Neuronal stem cell (in vitro differentiated cells): ENCODE results near the gene PPP2CA.

Source experiments
- DNase-seq: peaks from one replicate; pipeline ENCODE4 v3.0.0-alpha.2; 2013; ENCODE audit warnings: low spot score
- H2AFZ ChIP-seq: one replicate; pipeline ENCODE4 v1.6.1; 2013; ENCODE audit warnings: mild to moderate bottlenecking, low read length, inconsistent platforms
- H2AK5ac ChIP-seq: 2 replicates; pipeline ENCODE4 v1.6.1; 2013; ENCODE audit warnings: low read depth, mild to moderate bottlenecking, inconsistent platforms, low read length, moderate library complexity, mixed read lengths
- H2BK120ac ChIP-seq: 2 replicates; pipeline ENCODE4 v1.6.1; 2013; ENCODE audit warnings: low read depth, mild to moderate bottlenecking, inconsistent platforms, low read length, moderate library complexity, mixed read lengths
- H2BK12ac ChIP-seq: one replicate; pipeline ENCODE4 v1.6.1; 2013; ENCODE audit warnings: low read length, inconsistent platforms
- H2BK15ac ChIP-seq: 2 replicates; pipeline ENCODE4 v1.6.1; 2013; ENCODE audit warnings: mild to moderate bottlenecking, low read length, inconsistent platforms, mixed read lengths
- H2BK5ac ChIP-seq: one replicate; pipeline ENCODE4 v1.6.1; 2013; ENCODE audit warnings: inconsistent platforms, mild to moderate bottlenecking, low read length, moderate library complexity
- H3K14ac ChIP-seq: one replicate; pipeline ENCODE4 v1.6.1; 2013; ENCODE audit warnings: low read length, inconsistent platforms
- H3K18ac ChIP-seq: 2 replicates; pipeline ENCODE4 v1.6.1; 2013; ENCODE audit warnings: low read length, inconsistent platforms
- H3K23ac ChIP-seq: 2 replicates; pipeline ENCODE4 v1.6.1; 2013; ENCODE audit warnings: low read depth, mild to moderate bottlenecking, mixed read lengths, low read length, inconsistent platforms; ENCODE audit not compliant: poor library complexity
- H3K27ac ChIP-seq: replicated peaks from 3 replicates; pipeline ENCODE4 v1.5.1; 2013; ENCODE audit warnings: low read length, inconsistent platforms
- H3K27me3 ChIP-seq, 3 experiments: 2 replicates each; pipeline ENCODE4 v1.6.1; 2013; ENCODE audit warnings: low read length in 3 of 3, mild to moderate bottlenecking in 2 of 3, inconsistent platforms in 1 of 3, low read depth in 1 of 3, mixed read lengths in 1 of 3, moderate library complexity in 1 of 3; ENCODE audit not compliant: control insufficient read depth in 3 of 3, insufficient read depth in 3 of 3
- H3K36me3 ChIP-seq, 2 donors: replicated peaks in 1 of 2; 2 replicates each; pipeline ENCODE4 v1.6.1; 2013; ENCODE audit warnings: low read length in 2 of 2; ENCODE audit not compliant: control insufficient read depth in 2 of 2, insufficient read depth in 2 of 2
- H3K4ac ChIP-seq: 2 replicates; pipeline ENCODE4 v1.6.1; 2013; ENCODE audit warnings: inconsistent platforms, mild to moderate bottlenecking, low read length, moderate library complexity
- H3K4me1 ChIP-seq, 2 donors: 1 replicate in 1 of 2; 2 replicates in 1 of 2; pipeline ENCODE4 v1.6.1; 2013; ENCODE audit warnings: low read length in 2 of 2, low read depth in 1 of 2; ENCODE audit not compliant: control insufficient read depth in 2 of 2, insufficient read depth in 1 of 2
- H3K4me2 ChIP-seq: one replicate; pipeline ENCODE4 v1.6.1; 2013; ENCODE audit warnings: mild to moderate bottlenecking, low read length, inconsistent platforms; ENCODE audit not compliant: insufficient read depth, poor library complexity, severe bottlenecking
- H3K4me3 ChIP-seq, 2 donors: 2 replicates each; pipeline ENCODE4 v1.5.1; 2013; ENCODE audit warnings: low read length in 2 of 2, mild to moderate bottlenecking in 2 of 2, inconsistent platforms in 1 of 2, moderate library complexity in 1 of 2
- H3K79me1 ChIP-seq: one replicate; pipeline ENCODE4 v1.6.1; 2013; ENCODE audit warnings: low read depth, mild to moderate bottlenecking, inconsistent platforms, low read length, moderate library complexity
- H3K9ac ChIP-seq: one replicate; pipeline ENCODE4 v1.6.1; 2013; ENCODE audit warnings: mild to moderate bottlenecking, low read depth, low read length, inconsistent platforms; ENCODE audit not compliant: poor library complexity
- H3K9me3 ChIP-seq, 2 donors: replicated peaks in 1 of 2; 2 replicates each; pipeline versions ENCODE3 to v1.6.1; 2013; ENCODE audit warnings: low read length in 2 of 2, mild to moderate bottlenecking in 2 of 2, inconsistent platforms in 1 of 2, low read depth in 1 of 2, mixed read lengths in 1 of 2, moderate library complexity in 1 of 2; ENCODE audit not compliant: control insufficient read depth in 2 of 2, insufficient read depth in 1 of 2
- H4K8ac ChIP-seq: one replicate; pipeline ENCODE4 v1.6.1; 2013; ENCODE audit warnings: low read depth, mild to moderate bottlenecking, inconsistent platforms, low read length, moderate library complexity
- H4K91ac ChIP-seq: one replicate; pipeline ENCODE4 v1.6.1; 2013; ENCODE audit warnings: low read length, low read depth, mild to moderate bottlenecking, inconsistent platforms; ENCODE audit not compliant: poor library complexity
- WGBS, 2 donors: extraction: QIAGEN DNeasy Blood & Tissue Kit; methylation state at CpG; one replicate each; pipeline ENCODE4 v1.1.7; 2013; ENCODE audit warnings: missing lambda C conversion rate in 2 of 2, mixed read lengths in 1 of 2; ENCODE audit not compliant: insufficient read length in 2 of 2, insufficient replicate concordance in 1 of 2; ENCODE audit errors: extremely low coverage in 2 of 2; 5-methylcytosine and 5-hydroxymethylcytosine counted together

Gene PPP2CA

DNA sequence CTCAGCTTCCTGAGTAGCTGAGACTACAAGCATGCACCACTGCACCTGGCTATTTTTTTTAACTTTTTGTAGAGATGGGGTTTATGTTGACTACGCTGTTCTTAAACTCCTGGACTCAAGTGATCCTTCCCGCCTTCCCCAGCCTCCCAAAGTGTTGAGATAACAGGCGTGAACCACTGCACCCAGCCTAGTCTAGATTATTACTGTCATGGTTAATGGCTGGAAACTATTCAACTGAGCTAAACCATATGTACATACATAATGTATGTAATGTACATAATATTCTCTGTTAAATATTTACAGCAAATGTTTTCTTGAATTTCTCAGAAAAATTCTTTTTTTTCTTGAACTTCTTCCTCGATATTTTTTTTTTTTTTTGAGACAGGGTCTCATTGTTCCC is 21.3 kb downstream of the PPP2CA start:
- Histone ChIP-seq H2AFZ (no peak overlapping the region), H2AK5ac (no peak overlapping the region), H3K9ac (no peak overlapping the region), H3K4ac (no peak overlapping the region), H3K36me3 (peaks cover 32 to 80% of the 10 kb centered on the region in 2 donors), H3K79me1 (peaks cover 10% of the 10 kb centered on the region), H4K91ac (no peak overlapping the region), H3K18ac (no peak overlapping the region), H3K9me3 (no peaks in the 10 kb centered on the region), H2BK5ac (no peak overlapping the region), H3K27me3 (no peaks in the 10 kb centered on the region), H4K8ac (no peak overlapping the region), H3K4me2 (no peak overlapping the region), H2BK120ac (no peak overlapping the region), H3K27ac (no peak overlapping the region), H3K4me1 (no peaks in the 10 kb centered on the region), H3K23ac (no peak overlapping the region), H3K4me3 (no peak overlapping the region), H2BK12ac (no peak overlapping the region), H2BK15ac (no peak overlapping the region), H3K14ac (no peak overlapping the region)
- no peak for DNase-seq
- no CpG with 5 or more reads among the region's 4 CpGs for WGBS, 2 donors

DNA sequence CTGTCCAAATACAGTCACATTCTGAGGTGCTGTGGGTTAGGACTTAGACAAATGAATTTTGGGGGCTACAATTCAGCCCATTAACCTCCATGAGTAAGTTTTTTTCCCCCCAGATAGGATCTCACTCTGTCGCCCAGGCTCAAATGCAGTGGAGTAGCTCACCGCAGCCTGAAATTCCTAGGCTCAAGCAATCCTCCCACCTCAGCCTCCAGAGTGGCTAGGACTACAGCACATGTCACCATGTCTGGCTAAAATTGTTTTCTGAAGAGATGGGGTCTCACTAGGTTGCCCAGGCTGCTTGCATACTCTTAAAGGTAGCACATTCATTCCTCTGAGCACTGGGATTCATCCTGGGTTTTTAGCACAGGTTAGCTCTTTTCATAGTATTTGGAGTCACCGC is 22.2 kb downstream of the PPP2CA start:
- no CpG with 5 or more reads among the region's 3 CpGs for WGBS, 2 donors
- H2BK12ac ChIP-seq = no peak overlapping the region
- no peak overlapping the region for H4K8ac ChIP-seq
- H2BK15ac ChIP-seq = no peak overlapping the region
- H3K9ac ChIP-seq = no peak overlapping the region
- no peak overlapping the region for H2AK5ac ChIP-seq
- no peak overlapping the region for H2BK120ac ChIP-seq
- no peaks in the 10 kb centered on the region for H3K27me3 ChIP-seq
- no peak overlapping the region for H3K14ac ChIP-seq
- H4K91ac ChIP-seq = no peak overlapping the region
- DNase-seq = no peak
- H3K9me3 ChIP-seq = no peaks in the 10 kb centered on the region
- H3K4me2 ChIP-seq = no peak overlapping the region
- H2AFZ ChIP-seq = no peak overlapping the region
- H3K27ac ChIP-seq = no peak overlapping the region
- no peaks in the 10 kb centered on the region for H3K4me1 ChIP-seq
- no peak overlapping the region for H3K4ac ChIP-seq
- H2BK5ac ChIP-seq = no peak overlapping the region
- no peak overlapping the region for H3K23ac ChIP-seq
- H3K36me3 ChIP-seq = peaks cover 38 to 89% of the 10 kb centered on the region in 2 donors
- H3K4me3 ChIP-seq = no peak overlapping the region
- peaks cover 10% of the 10 kb centered on the region for H3K79me1 ChIP-seq
- H3K18ac ChIP-seq = no peak overlapping the region

DNA sequence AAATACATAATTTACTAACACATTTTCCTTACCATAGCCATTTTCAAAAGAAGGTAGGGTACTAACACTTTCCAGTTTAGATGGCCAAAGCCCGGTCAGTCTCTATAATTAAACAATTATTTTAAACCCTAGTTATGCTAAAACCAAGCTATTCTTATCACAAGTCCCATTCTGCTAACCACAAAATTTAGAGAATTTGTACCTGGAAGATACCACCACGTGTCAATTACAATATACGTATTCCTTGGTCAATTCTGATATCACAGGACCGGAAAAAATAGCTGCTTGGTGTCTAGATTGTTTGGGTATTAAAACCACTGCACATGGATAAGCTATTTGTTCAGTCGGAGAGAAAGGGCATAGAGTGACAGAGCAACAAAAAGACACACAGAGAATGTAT is 30.2 kb downstream of the PPP2CA start:
- no peak overlapping the region for H4K91ac ChIP-seq
- H3K27ac ChIP-seq = no peak overlapping the region
- no peaks in the 10 kb centered on the region for H3K27me3 ChIP-seq
- H2BK15ac ChIP-seq = no peak overlapping the region
- no peak overlapping the region for H3K9ac ChIP-seq
- no peaks in the 10 kb centered on the region for H3K9me3 ChIP-seq
- no peaks in the 10 kb centered on the region for H3K4me1 ChIP-seq
- H3K4ac ChIP-seq = no peak overlapping the region
- no peak overlapping the region for H4K8ac ChIP-seq
- no peak overlapping the region for H3K18ac ChIP-seq
- no peak overlapping the region for H2BK120ac ChIP-seq
- no peak overlapping the region for H2BK5ac ChIP-seq
- H3K4me2 ChIP-seq = no peak overlapping the region
- no peak overlapping the region for H2BK12ac ChIP-seq
- no peak overlapping the region for H2AK5ac ChIP-seq
- no peak overlapping the region for H3K23ac ChIP-seq
- no peak for DNase-seq
- no peak overlapping the region for H2AFZ ChIP-seq
- H3K36me3 ChIP-seq = peaks cover 17 to 69% of the 10 kb centered on the region in 2 donors
- no peaks in the 10 kb centered on the region for H3K79me1 ChIP-seq
- no CpG with 5 or more reads among the region's 5 CpGs for WGBS, 2 donors
- H3K14ac ChIP-seq = no peak overlapping the region
- no peak overlapping the region for H3K4me3 ChIP-seq

DNA sequence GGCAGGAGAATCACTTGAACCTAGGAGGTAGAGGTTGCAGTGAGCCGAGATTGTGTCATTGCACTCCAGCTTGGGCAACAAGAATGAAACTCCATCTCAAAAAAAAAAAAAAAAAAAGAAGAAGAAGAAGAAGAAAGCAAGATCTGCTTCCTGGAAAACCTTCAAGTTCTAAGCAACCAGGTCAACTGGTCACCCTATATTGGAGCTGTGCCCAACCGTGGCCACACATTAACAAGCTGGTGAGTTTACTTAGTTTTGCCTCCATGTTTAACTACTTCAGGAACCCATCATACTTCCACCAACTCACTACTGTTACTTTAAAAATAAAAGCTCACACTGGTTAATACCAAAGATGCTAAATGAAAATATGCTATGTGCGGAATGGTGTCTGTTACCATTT is 36.8 kb downstream of the PPP2CA start:
- Histone ChIP-seq H3K9me3 (no peaks in the 10 kb centered on the region), H2BK120ac (no peak overlapping the region), H3K4ac (no peak overlapping the region), H2AFZ (no peak overlapping the region), H4K91ac (no peak overlapping the region), H3K4me1 (no peaks in the 10 kb centered on the region), H3K36me3 (peaks cover 0 to 6% of the 10 kb centered on the region in 2 donors), H3K23ac (no peak overlapping the region), H2BK5ac (no peak overlapping the region), H3K9ac (no peak overlapping the region), H2BK15ac (no peak overlapping the region), H3K18ac (no peak overlapping the region), H3K27ac (no peak overlapping the region), H3K4me3 (no peak overlapping the region), H3K4me2 (no peak overlapping the region), H3K79me1 (no peaks in the 10 kb centered on the region), H2AK5ac (no peak overlapping the region), H3K27me3 (no peaks in the 10 kb centered on the region), H3K14ac (no peak overlapping the region), H4K8ac (no peak overlapping the region), H2BK12ac (no peak overlapping the region)
- no peak for DNase-seq
- no CpG with 5 or more reads among the region's 3 CpGs for WGBS, 2 donors
